ENCODE measurements around the gene HBA2. TPM values are rescaled to one million over a fixed set of nuclear protein-coding genes. Genes with fewer than 3 reads are reported as not detected.
A peak's percentile ranks its signal among the peaks of the same experiment; 100 is the strongest.

HBA2 gene
- total and polyA plus RNA-seq, 9 of the 15 experiments (the other 6 are each of a cell fraction or from before 2014, with no cell fraction given): 40.4 to 853 (median 286) TPM

DNA sequence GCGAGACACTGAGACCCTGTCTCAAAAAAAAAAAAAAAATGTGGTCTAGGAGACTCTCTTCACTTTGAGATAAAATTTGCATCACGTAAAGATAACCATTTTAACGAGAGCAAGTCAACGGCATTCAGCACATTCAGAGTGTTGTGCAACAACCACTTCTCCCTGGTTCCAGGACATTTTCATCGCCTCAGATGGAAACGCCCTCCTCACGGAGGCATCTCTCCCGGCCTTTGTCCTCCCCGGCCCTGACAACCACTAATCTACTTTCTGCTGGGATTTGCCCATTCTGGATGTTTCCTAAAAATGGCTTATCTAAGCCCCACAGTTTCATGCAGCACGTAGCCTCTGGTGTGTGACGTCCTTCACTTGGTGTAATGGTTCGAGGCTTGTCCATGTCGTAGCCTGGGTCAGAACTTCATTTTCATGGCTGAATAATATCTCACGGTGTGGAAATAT is 27.9 kb upstream of the HBA2 start (continued):
- TF ChIP-seq, protein P1, sequence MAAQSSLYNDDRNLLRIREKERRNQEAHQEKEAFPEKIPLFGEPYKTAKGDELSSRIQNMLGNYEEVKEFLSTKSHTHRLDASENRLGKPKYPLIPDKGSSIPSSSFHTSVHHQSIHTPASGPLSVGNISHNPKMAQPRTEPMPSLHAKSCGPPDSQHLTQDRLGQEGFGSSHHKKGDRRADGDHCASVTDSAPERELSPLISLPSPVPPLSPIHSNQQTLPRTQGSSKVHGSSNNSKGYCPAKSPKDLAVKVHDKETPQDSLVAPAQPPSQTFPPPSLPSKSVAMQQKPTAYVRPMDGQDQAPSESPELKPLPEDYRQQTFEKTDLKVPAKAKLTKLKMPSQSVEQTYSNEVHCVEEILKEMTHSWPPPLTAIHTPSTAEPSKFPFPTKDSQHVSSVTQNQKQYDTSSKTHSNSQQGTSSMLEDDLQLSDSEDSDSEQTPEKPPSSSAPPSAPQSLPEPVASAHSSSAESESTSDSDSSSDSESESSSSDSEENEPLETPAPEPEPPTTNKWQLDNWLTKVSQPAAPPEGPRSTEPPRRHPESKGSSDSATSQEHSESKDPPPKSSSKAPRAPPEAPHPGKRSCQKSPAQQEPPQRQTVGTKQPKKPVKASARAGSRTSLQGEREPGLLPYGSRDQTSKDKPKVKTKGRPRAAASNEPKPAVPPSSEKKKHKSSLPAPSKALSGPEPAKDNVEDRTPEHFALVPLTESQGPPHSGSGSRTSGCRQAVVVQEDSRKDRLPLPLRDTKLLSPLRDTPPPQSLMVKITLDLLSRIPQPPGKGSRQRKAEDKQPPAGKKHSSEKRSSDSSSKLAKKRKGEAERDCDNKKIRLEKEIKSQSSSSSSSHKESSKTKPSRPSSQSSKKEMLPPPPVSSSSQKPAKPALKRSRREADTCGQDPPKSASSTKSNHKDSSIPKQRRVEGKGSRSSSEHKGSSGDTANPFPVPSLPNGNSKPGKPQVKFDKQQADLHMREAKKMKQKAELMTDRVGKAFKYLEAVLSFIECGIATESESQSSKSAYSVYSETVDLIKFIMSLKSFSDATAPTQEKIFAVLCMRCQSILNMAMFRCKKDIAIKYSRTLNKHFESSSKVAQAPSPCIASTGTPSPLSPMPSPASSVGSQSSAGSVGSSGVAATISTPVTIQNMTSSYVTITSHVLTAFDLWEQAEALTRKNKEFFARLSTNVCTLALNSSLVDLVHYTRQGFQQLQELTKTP (IDR thresholded peaks at IDR 0.05; ENCODE audit: low read depth in 1 of 2, partially characterized antibody in 2 of 2): no peak
- TF ChIP-seq NFIX (CRISPR knock-in tag; IDR thresholded peaks at IDR 0.05; ENCODE audit: low read depth) (no peak), HNRNPK (IDR thresholded peaks at IDR 0.05; ENCODE audit: low read depth, low read length, poor library complexity, severe bottlenecking) (no peak), STAT5A (IDR thresholded peaks at IDR 0.05; ENCODE audit: borderline replicate concordance, low read length) (no peak), L3MBTL2 (IDR thresholded peaks at IDR 0.05) (peak; percentile 48; the same call in 1 of the 2 replicates), MXI1 (IDR thresholded peaks at IDR 0.05; ENCODE audit: low read depth, low read length) (no peak)
- TF ChIP-seq, protein P2, sequence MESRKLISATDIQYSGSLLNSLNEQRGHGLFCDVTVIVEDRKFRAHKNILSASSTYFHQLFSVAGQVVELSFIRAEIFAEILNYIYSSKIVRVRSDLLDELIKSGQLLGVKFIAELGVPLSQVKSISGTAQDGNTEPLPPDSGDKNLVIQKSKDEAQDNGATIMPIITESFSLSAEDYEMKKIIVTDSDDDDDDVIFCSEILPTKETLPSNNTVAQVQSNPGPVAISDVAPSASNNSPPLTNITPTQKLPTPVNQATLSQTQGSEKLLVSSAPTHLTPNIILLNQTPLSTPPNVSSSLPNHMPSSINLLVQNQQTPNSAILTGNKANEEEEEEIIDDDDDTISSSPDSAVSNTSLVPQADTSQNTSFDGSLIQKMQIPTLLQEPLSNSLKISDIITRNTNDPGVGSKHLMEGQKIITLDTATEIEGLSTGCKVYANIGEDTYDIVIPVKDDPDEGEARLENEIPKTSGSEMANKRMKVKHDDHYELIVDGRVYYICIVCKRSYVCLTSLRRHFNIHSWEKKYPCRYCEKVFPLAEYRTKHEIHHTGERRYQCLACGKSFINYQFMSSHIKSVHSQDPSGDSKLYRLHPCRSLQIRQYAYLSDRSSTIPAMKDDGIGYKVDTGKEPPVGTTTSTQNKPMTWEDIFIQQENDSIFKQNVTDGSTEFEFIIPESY (CRISPR knock-in tag; IDR thresholded peaks at IDR 0.05): no peak; the same call in none of the 2 replicates
- TF ChIP-seq, protein P3, sequence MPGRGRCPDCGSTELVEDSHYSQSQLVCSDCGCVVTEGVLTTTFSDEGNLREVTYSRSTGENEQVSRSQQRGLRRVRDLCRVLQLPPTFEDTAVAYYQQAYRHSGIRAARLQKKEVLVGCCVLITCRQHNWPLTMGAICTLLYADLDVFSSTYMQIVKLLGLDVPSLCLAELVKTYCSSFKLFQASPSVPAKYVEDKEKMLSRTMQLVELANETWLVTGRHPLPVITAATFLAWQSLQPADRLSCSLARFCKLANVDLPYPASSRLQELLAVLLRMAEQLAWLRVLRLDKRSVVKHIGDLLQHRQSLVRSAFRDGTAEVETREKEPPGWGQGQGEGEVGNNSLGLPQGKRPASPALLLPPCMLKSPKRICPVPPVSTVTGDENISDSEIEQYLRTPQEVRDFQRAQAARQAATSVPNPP (IDR thresholded peaks at IDR 0.05; ENCODE audit: borderline replicate concordance, insufficient read depth, insufficient read length): no peak
- TF ChIP-seq, protein P4, sequence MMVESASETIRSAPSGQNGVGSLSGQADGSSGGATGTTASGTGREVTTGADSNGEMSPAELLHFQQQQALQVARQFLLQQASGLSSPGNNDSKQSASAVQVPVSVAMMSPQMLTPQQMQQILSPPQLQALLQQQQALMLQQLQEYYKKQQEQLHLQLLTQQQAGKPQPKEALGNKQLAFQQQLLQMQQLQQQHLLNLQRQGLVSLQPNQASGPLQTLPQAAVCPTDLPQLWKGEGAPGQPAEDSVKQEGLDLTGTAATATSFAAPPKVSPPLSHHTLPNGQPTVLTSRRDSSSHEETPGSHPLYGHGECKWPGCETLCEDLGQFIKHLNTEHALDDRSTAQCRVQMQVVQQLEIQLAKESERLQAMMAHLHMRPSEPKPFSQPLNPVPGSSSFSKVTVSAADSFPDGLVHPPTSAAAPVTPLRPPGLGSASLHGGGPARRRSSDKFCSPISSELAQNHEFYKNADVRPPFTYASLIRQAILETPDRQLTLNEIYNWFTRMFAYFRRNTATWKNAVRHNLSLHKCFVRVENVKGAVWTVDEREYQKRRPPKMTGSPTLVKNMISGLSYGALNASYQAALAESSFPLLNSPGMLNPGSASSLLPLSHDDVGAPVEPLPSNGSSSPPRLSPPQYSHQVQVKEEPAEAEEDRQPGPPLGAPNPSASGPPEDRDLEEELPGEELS (CRISPR knock-in tag; IDR thresholded peaks at IDR 0.05; ENCODE audit: borderline replicate concordance): no peak
- TF ChIP-seq, protein P5, sequence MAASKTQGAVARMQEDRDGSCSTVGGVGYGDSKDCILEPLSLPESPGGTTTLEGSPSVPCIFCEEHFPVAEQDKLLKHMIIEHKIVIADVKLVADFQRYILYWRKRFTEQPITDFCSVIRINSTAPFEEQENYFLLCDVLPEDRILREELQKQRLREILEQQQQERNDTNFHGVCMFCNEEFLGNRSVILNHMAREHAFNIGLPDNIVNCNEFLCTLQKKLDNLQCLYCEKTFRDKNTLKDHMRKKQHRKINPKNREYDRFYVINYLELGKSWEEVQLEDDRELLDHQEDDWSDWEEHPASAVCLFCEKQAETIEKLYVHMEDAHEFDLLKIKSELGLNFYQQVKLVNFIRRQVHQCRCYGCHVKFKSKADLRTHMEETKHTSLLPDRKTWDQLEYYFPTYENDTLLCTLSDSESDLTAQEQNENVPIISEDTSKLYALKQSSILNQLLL (CRISPR knock-in tag; IDR thresholded peaks at IDR 0.05; ENCODE audit: borderline replicate concordance): no peak
- TF ChIP-seq, protein P6, sequence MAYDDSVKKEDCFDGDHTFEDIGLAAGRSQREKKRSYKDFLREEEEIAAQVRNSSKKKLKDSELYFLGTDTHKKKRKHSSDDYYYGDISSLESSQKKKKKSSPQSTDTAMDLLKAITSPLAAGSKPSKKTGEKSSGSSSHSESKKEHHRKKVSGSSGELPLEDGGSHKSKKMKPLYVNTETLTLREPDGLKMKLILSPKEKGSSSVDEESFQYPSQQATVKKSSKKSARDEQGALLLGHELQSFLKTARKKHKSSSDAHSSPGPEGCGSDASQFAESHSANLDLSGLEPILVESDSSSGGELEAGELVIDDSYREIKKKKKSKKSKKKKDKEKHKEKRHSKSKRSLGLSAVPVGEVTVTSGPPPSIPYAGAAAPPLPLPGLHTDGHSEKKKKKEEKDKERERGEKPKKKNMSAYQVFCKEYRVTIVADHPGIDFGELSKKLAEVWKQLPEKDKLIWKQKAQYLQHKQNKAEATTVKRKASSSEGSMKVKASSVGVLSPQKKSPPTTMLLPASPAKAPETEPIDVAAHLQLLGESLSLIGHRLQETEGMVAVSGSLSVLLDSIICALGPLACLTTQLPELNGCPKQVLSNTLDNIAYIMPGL (CRISPR knock-in tag; IDR thresholded peaks at IDR 0.05): no peak
